Fibroblast of lung (primary cell): Measurements from ENCODE around the gene SCRN2.

Experiments
- EZH2 ChIP-seq: IDR thresholded peaks from 2 replicates; pipeline ENCODE4 v1.5.1; 2012; ENCODE audit warnings: low read length, control low read depth, mild to moderate bottlenecking; ENCODE audit errors: missing control alignments
- TF ChIP-seq, protein P1 (sequence below), 2 donors: IDR thresholded peaks in 1 of 2; conservative IDR thresholded peaks in 1 of 2; 1 replicate in 1 of 2; 2 replicates in 1 of 2; pipeline ENCODE4 v1.5.1; 2011 to 2012; ENCODE audit warnings: low read length in 2 of 2, control low read depth in 1 of 2, inconsistent platforms in 1 of 2, low read depth in 1 of 2, mild to moderate bottlenecking in 1 of 2

GRCh38 chr17:47844814-47845715 lies 4.0 kb upstream of the SCRN2 start:
- no peak for TF ChIP-seq EZH2
- TF ChIP-seq, protein P1, sequence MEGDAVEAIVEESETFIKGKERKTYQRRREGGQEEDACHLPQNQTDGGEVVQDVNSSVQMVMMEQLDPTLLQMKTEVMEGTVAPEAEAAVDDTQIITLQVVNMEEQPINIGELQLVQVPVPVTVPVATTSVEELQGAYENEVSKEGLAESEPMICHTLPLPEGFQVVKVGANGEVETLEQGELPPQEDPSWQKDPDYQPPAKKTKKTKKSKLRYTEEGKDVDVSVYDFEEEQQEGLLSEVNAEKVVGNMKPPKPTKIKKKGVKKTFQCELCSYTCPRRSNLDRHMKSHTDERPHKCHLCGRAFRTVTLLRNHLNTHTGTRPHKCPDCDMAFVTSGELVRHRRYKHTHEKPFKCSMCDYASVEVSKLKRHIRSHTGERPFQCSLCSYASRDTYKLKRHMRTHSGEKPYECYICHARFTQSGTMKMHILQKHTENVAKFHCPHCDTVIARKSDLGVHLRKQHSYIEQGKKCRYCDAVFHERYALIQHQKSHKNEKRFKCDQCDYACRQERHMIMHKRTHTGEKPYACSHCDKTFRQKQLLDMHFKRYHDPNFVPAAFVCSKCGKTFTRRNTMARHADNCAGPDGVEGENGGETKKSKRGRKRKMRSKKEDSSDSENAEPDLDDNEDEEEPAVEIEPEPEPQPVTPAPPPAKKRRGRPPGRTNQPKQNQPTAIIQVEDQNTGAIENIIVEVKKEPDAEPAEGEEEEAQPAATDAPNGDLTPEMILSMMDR (conservative IDR thresholded peaks at IDR 0.05 in 1 of 2, IDR thresholded peaks at IDR 0.05 in 1 of 2; ENCODE audit: low read depth in 1 of 2, low read length in 2 of 2) = peak; percentile 24 to 49
